ENCODE results near the gene STK10. TPM values are rescaled to one million over a fixed set of nuclear protein-coding genes. Genes with fewer than 3 reads are reported as not detected.

STK10 gene
- total and polyA plus RNA-seq, 2 of the 8 experiments (the other 6 are each of a cell fraction or from before 2014, with no cell fraction given), result 10.5 to 21.4 TPM

DNA sequence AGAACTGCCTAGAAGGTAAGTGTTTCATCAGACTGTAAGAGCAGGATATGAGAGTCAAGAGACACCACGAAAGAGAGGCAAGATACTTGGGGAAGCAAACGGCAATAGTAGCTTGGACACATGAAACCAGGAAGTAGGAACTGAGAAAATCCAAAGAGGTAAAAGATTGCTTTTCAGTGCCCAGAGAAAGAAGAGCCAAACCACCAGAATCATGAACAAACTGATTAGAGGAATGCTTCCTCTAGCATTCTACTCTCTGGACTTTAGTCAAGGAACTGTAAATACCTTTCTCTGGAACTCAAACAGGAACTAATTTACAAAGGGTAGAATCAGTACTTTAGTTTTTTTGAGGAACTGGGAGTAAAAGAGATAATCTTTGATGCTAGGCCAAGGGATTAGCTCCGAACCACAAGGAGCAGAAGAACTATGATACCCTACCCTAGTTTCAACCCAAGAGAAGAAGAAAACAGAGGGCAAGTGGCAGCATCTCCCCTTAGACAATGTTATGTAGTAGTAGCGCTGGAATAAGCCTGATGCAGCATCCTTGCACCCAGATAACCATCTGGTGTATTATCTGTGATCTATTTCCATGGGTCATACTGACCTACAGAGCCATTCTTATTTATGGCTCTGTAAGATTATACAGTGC is 47.2 kb upstream of the STK10 start:
- Histone ChIP-seq H3K18ac (ENCODE audit: extremely low read depth, low read length) (no peak overlapping the region), H2BK12ac (ENCODE audit: low read depth, low read length) (no peak overlapping the region), H3K4me2 (ENCODE audit: insufficient read depth in 1 of 2, low read depth in 2 of 2, low read length in 2 of 2) (no peak overlapping the region), H4K91ac (replicated peaks; ENCODE audit: insufficient read length, low read length) (no peak overlapping the region), H4K5ac (ENCODE audit: insufficient read length, low read depth, low read length) (no peak overlapping the region), H3K4ac (replicated peaks; ENCODE audit: insufficient read length, low read depth, low read length) (no peak overlapping the region), H3K23ac (ENCODE audit: insufficient read length) (no peak overlapping the region), H3K9ac (replicated peaks in 1 of 4; ENCODE audit: extremely low read depth in 1 of 4, low read depth in 3 of 4, low read length in 3 of 4) (no peak overlapping the region), H2BK15ac (ENCODE audit: low read length) (no peak overlapping the region), H3K36me3 (ENCODE audit: control insufficient read depth in 2 of 4, insufficient read depth in 4 of 4, low read length in 3 of 4) (peaks cover 2 to 26% (median 11%) of the 10 kb centered on the region in 4 experiments; a peak in 6 of 8 replicates), H3K4me3 (ENCODE audit: extremely low read depth in 1 of 4, insufficient read depth in 2 of 4, low read depth in 3 of 4, low read length in 4 of 4) (no peak overlapping the region), H3K27me3 (replicated peaks in 1 of 4; ENCODE audit: control insufficient read depth in 3 of 4, extremely low read depth in 1 of 4, insufficient read depth in 3 of 4, low read length in 3 of 4) (no peaks in the 10 kb centered on the region), H3K79me2 (ENCODE audit: control insufficient read depth in 1 of 2, insufficient read depth in 2 of 2, low read length in 2 of 2) (peaks cover 0 to 47% of the 10 kb centered on the region in 2 experiments; a peak in 2 of 4 replicates), H2BK120ac (replicated peaks; ENCODE audit: low read depth, low read length) (no peak overlapping the region), H2AFZ (ENCODE audit: low read length) (no peak overlapping the region), H2BK5ac (ENCODE audit: low read depth, low read length) (no peak overlapping the region), H2BK20ac (ENCODE audit: low read length) (no peak overlapping the region), H3K23me2 (ENCODE audit: low read depth, low read length) (no peaks in the 10 kb centered on the region), H3K4me1 (replicated peaks in 1 of 4; ENCODE audit: control insufficient read depth in 3 of 4, insufficient read depth in 4 of 4, low read length in 3 of 4) (no peaks in the 10 kb centered on the region; a peak in 1 of 7 replicates), H3K14ac (ENCODE audit: insufficient read length) (no peak overlapping the region), H4K20me1 (replicated peaks in 1 of 2; ENCODE audit: control insufficient read depth in 1 of 2, insufficient read depth in 2 of 2, low read length in 2 of 2) (peaks cover 3 to 11% of the 10 kb centered on the region in 2 experiments), H4K8ac (ENCODE audit: extremely low read depth, insufficient read depth, low read length) (no peak overlapping the region), H2AK5ac (ENCODE audit: low read depth, low read length) (no peak overlapping the region), H3K9me3 (ENCODE audit: insufficient read depth in 2 of 2, low read depth in 1 of 2, low read length in 1 of 2) (no peaks in the 10 kb centered on the region), H3K79me1 (ENCODE audit: low read depth, low read length) (no peaks in the 10 kb centered on the region), H3K27ac (ENCODE audit: low read depth, low read length) (no peak overlapping the region), H3K56ac (replicated peaks; ENCODE audit: insufficient read length, low read depth, low read length) (no peak overlapping the region)
- FAIRE-seq, result no peak
- 68% methylated on average over 4 of the region's 4 CpGs; no CpG with 5 or more reads in 1 of the 2 experiments for WGBS, 2 experiments (ENCODE audit: extremely low coverage in 1 of 2, insufficient coverage in 1 of 2, insufficient read length in 1 of 2, insufficient replicate concordance in 2 of 2, low coverage in 1 of 2, low lambda C conversion rate in 2 of 2, missing lambda C conversion rate in 1 of 2)
- ChIA-PET CTCF (ENCODE audit: partially characterized antibody) (interaction anchor here (0.9 to 1.0 kb wide), 2 partner anchors 43 to 199 kb away, joined by 3 to 4 read pairs; no protein-coding TSS in a partner anchor), POLR2A (ENCODE audit: partially characterized antibody) (no interaction called here)
- TF ChIP-seq CBX5 (IDR thresholded peaks at IDR 0.05; ENCODE audit: low read depth, low read length), result no peak
- TF ChIP-seq KDM4A (IDR thresholded peaks at IDR 0.05; ENCODE audit: low read depth, low read length, severe bottlenecking), result no peak
- TF ChIP-seq BACH1 (IDR thresholded peaks at IDR 0.05; ENCODE audit: low read length), result no peak
- no peak for TF ChIP-seq CBX8 (IDR thresholded peaks at IDR 0.05; ENCODE audit: borderline replicate concordance, low read depth, low read length)
- TF ChIP-seq SIX5 (IDR thresholded peaks at IDR 0.05; ENCODE audit: low read depth, low read length), result no peak
- no peak for TF ChIP-seq EP300 (IDR thresholded peaks at IDR 0.05; ENCODE audit: borderline replicate concordance in 1 of 2, low read depth in 2 of 2, low read length in 2 of 2)
- TF ChIP-seq POU5F1 (IDR thresholded peaks at IDR 0.05; ENCODE audit: low read depth, low read length), result no peak
- no peak for TF ChIP-seq JUN (IDR thresholded peaks at IDR 0.05; ENCODE audit: low read depth, low read length)
- no peak for TF ChIP-seq CREB1 (IDR thresholded peaks at IDR 0.05)
- TF ChIP-seq JUND (IDR thresholded peaks at IDR 0.05; ENCODE audit: low read length), result no peak
- no peak for TF ChIP-seq SIRT6 (IDR thresholded peaks at IDR 0.05; ENCODE audit: low read length)
- no peak for TF ChIP-seq BCL11A (IDR thresholded peaks at IDR 0.05; ENCODE audit: low read depth in 2 of 2, low read length in 2 of 2)
- TF ChIP-seq HDAC6 (IDR thresholded peaks at IDR 0.05; ENCODE audit: low read depth, low read length), result no peak
- TF ChIP-seq BRCA1 (IDR thresholded peaks at IDR 0.05; ENCODE audit: low read depth, low read length), result no peak
- no peak for TF ChIP-seq ASH2L (IDR thresholded peaks at IDR 0.05; ENCODE audit: low read length)
- no peak for DNase-seq (ENCODE audit: low read depth in 1 of 2, low spot score in 2 of 2)

Measured in H1 (cell line).